NCI-H82 treated with DMSO at 0.1 percent for 48 hours (cell line): Measurements from ENCODE around the gene MYCBP.
"Not testable (repeated sequence)": the region's sequence is repeated elsewhere in the genome, so short reads cannot be mapped to it uniquely, and the experiment has no call there.

Source experiments
- DNase-seq: peaks from one replicate; lab custom pipeline; 2025; ENCODE audit not compliant: unreplicated experiment; lab: John Stamatoyannopoulos, UW

The MYCBP gene

DNA sequence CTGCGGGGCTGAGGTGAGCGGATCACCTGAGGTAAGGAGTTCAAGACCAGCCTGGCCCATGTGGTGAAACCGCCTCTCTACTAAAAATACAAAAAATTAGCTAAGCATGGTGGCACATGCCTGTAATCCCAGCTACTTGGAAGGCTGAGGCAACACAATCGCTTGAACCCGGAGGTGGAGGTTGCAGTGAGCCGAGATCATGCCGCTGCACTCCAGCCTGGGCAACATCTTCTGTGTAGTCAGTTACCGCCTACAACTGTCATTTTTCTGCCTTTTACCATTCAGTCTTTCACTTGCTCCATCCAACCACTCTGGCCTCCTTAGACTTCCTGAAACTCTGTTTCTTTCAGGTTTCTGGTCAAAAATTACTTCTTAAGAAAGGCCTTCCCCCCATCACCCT is 2.2 kb downstream of the MYCBP start:
- DNase-seq, result no peak

DNA sequence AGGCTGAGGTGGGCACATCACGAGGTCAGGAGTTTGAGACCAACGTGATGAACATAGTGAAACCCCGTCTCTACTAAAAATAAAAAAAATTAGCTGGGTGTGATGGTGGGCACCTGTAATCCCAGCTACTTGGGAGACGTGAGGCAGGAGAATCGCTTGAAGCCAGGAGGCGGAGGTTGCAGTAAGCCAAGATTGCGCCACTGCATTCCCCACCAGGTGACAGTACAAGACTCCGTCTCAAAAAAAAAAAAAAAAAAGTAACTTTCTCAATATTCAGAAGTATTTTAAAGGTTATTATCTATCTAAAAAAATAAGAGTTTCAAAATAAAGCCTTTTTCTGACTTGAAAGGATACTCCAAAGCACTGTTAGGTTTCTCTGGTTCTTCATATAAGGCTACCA is 5.9 kb downstream of the MYCBP start:
- no peak for DNase-seq

- DNase-seq, result no peak
Measured at GRCh38 chr1:38865112-38865715, 7.9 kb downstream of the MYCBP start.

DNA sequence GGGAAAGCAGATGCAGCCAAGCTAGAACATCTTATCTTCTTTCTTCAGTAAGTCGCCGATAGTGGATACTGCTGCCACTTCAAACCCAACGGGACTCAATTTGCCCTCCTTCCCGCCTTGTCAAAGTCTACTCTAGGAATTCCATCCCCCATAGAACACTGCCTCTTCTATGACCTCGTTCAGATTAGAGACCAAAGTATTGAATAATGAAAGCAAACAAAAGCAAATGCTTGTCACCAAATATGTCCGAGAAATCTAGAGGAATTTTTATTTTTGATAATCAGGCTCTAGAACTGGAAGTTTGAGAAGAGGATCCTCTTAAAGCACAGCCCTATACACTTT is 12.7 kb downstream of the MYCBP start:
- DNase-seq, result no peak

DNA sequence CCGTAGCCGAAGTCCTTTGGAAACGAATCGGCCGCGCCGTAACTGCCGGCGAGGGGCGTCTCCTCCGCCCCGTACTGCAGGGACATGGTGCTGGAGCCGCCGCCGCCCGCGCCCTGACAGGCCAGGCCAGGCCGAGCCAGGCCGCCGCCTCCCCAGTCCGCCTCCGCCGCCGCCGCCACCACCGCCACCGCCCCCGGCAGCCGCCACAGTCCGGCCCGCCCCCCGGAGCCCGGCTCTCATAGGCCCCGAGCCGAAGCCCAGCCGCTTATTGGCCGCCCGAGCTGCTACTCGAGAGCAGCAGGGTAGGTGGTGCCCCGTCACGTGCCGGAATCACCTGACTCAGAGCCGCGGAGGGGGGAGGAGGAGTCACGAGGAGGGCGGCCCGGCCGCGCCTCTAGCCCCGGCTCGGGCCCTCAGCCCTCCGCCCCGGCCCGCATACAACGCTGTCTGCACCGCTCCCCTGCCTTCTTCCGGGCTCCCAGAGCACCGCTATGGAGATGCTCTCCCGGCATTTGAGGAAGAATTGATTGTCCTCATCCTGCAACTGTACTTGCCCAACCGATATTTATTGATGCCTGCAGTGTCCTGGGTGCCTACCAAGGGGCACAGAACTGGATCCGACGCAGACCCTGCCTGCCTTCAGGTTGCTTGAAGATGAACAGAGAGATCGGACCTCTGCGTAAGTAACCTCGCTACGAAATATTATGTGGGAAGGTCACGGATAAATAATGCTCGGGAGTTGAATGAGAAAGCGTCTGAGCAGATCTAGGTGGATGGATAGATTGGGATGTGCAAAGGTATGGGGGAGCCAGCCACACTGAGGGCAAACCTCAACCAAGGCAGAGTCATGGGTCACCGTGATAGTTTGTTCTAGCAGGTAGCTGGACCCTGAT is 13.3 kb downstream of the MYCBP start, which contains the start of gene RRAGC:
RRAGC (minus strand) TSS at position 212 of the 893 bp plus-strand sequence; CDS start at position 86, 126 bp downstream.
- peak; percentile 91 for DNase-seq

- DNase-seq, result no peak
Measured at GRCh38 chr1:38858833-38859560, 14.2 kb downstream of the MYCBP start.

DNA sequence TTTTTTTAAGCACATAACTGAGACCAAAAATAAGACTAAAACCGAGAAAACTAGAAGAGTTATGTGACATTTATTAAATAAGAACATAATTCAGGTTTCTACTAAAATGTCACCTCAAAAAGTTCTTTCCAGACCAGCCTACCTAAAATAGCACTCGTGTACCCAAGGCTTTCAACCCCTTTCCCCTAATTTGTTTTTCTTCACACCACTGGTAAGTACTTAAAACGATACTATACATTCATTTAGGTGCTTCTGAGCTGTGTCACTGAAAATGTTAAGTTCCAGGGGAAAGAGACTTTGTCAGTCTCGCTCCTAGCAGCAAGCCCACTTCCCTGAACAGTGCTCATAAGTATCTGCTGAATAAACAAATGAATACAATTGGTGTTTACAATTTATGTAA is 20.4 kb downstream of the MYCBP start:
- no peak for DNase-seq

DNA sequence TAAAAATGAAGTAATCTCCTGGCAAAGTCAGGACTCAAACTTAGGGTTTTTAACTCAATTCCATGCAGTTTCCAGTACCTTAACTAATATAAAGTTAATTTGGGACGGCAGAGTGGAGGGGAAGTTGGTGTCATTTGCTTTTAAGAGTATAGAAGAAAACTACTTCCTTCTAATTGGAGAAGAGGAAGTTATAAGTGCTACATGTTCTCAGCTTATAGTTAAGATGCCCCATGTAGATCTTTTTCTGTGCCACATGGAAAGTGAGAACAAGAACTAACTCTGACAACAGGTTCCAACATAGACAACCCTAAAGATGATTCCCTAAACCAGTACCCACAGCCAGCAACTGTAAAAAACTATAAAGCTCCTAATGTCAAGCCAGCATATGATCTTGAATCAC is 25.1 kb downstream of the MYCBP start:
- DNase-seq, result no peak

GRCh38 chr1:38846210-38846609 is 26.9 kb downstream of the MYCBP start:
- DNase-seq, result no peak

DNA sequence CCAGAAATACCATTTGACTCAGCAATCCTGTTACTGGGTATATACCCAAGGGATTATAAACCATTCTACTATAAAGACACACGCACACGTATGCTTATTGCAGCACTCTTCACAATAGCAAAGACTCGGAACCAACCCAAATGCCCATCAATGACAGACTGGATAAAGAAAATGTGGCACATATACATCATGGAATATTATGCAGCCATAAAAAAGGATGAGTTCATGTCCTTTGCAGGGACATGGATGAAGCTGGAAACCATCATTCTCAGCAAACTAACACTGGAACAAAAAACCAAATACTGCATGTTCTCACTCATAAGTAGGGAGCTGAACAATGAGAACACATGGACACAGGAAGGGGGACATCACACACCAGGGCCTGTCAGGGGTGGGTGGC is 28.1 kb downstream of the MYCBP start:
- not testable (repeated sequence) for DNase-seq

DNA sequence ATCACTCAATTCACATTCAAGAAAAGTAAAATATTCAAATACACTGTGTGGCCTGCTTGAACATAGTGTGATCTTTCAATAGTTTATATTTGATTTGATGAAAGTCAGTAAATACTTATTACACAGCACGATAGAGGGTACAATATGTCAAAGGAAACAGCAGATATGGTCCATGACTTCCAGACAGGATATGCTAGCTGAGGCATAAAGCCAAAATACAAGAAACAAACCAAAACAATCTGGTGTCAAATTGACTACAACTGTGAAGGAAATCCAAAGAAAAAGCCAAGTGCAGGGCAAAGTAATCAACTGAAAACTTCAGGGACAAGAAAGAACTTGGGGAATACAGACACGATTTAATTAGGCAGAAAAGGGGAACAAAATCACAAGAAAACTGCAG is 32.9 kb downstream of the MYCBP start:
- DNase-seq, result no peak

DNA sequence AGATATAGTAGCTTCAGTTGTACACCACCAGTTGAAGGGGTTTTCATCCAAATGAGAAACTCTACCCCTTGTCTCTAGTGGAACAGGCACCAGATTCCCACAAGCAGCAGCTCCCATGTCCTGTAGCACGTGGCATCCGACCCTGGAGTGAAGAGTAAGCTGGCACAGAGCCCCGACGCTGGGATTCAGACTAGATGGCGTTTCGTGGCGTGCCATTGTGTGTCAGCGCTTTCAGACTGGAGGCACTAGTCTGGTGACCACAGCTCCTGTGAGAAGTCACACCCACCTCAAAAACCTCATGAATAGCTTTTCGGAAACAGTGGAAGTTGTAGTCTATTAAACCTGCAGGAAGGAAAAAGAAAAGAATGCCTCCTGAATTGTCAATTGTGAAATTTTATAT is 33.8 kb downstream of the MYCBP start:
- no peak for DNase-seq

DNA sequence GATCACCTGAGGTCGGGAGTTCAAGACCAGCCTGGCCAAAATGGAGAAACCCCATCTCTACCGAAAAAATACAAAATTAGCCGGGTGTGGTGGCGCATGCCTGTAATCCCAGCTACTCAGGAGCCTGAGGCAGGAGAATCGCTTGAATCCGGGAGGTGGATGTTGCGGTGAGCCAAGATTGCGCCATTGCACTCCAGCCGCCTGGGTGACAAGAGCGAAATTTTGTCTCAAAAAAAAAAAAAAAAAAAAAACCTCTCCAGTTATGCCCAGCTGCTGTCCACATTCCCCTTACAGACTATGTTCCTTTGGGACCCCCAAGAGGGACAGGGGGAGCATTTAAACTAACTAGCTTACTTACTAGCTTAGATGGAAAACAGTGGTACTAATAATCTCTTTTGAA is 36.8 kb downstream of the MYCBP start:
- DNase-seq, result not testable (repeated sequence)

- DNase-seq, result peak; percentile 83
Measured at GRCh38 chr1:38834937-38835827, 38.0 kb downstream of the MYCBP start.

DNA sequence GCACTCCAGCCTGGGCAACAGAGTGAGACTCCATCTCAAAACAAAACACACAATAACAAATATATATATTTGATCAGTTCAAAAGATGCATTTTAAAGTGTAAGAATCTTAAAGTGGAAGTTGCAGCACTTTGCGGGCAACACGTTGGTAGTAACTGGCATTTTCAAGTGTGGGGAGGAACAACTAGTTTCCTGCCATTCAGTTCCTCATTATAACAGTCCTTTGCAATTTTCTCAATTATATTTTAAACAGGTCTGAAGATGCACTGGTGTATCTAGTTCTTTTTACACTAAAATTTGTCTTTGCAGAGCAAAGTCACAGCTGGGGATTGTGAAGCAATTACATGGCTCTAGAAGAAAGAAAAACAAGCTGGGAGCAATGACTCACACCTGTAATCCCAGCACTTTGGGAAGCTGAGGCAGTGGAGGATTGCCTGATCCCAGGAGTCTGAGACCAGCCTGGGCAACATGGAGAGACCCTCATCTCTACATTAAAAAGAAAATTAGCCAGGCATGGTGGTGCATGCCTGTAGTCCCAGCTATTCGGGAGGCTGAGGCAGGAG is 38.8 kb downstream of the MYCBP start:
- no peak for DNase-seq

DNA sequence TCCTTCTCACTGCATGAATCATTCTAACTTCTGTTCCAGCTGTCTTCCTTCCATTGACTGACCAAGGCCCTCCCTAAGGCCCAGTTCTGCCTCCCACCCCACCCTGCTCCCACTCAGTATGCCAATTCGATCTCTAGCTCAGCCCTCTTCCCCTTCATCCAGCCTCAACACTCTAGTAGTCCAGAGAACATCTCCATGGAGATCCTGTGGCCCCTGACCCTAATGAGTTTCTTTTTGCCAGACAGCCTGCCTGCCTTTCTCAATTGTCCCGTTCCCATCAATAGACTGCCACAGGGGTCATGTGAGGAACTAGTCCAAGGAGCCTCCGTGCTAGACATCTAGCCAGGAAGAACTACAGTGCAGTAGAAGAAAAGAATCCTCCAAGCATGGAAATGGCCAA is 40.0 kb downstream of the MYCBP start:
- no peak for DNase-seq

- DNase-seq, result no peak
Measured at GRCh38 chr1:38832370-38832734, 40.8 kb downstream of the MYCBP start.

- DNase-seq, result no peak
Measured at GRCh38 chr1:38831731-38832369, 41.3 kb downstream of the MYCBP start.

GRCh38 chr1:38829368-38829767 is 43.8 kb downstream of the MYCBP start:
- no peak for DNase-seq

DNA sequence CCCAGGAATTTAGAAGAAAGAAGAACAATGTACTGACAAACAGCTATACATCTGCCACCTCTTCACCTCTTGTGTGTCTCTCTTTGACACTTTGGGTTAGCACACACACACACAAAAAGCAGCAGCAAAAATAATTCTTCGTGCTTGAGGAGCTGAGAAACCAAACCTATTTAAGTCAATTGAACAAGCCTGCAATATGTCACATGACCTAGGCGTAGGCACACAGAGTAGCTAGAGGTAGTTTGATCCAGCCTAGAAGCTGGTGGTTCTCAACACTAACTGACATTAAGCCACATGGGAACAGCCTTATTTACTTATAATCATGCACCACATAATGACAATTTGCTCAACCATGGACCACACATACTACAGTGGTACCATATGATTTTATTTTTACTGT is 45.8 kb downstream of the MYCBP start:
- DNase-seq, result no peak
